Activated CD4-positive, alpha-beta T cell treated with anti-CD3 and anti-CD28 coated beads, Interleukin-2, Interleukin-4, amounts not matched to agents 100 ng/mL and 50 ng/mL, durations not matched to agents 16 hours and 8 hours (primary cell): ENCODE measurements around the gene TBL1X.
A peak's percentile ranks its signal among the peaks of the same experiment; 100 is the strongest.

Source experiments
- DNase-seq: peaks from one replicate; pipeline ENCODE4 v3.0.0-alpha.2; 2020; ENCODE audit warnings: low spot score

TBL1X gene

GRCh38 chrX:9498236-9498635 lies 33.4 kb downstream of the TBL1X start:
- DNase-seq = no peak

DNA sequence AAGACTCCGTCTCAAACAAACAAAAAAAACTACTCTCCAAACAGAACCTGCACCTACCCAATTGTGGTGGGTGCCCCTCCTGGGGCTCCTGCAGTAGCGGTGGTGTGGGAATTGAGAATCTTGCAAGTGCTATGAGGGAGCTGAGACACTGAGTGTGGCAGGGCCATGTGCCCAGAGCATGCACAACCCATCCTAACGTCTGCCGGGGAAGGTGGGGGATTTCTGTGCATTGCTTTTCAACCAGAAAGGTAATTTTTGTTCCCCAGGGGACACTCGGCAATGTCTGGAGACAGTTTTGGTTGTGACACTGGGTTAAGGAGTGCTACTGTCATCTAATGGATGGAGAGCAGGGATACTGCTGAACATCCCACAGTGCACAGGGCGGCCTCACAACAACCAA lies 35.7 kb downstream of the TBL1X start:
- DNase-seq = no peak

DNA sequence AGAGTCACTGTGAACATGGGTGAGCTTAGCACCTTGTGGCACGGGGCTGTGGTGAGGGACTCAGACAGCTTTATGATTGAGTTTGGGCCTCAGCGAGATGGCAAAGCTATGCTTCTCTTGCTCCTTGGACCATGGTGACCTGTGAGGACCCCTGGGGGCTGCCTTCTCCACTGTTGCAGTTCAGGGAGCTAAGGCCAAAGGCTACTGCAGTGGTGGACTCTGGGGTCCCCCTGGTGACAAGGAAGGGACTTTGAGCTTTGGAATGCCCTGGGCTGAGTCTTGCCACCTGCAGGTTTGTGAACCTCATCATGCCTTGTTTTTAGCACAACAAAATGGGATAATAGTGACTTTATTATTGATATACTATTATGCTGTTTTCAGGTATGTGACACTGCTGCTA lies 36.5 kb downstream of the TBL1X start:
- no peak for DNase-seq

GRCh38 chrX:9503261-9503660 lies 38.4 kb downstream of the TBL1X start:
- no peak for DNase-seq

- DNase-seq = no peak
These were observed 45.5 kb downstream of the TBL1X start for GRCh38 chrX:9510366-9510765.

GRCh38 chrX:9510980-9511379 lies 46.1 kb downstream of the TBL1X start:
- DNase-seq = no peak

- no peak for DNase-seq
These were observed 50.6 kb downstream of the TBL1X start for GRCh38 chrX:9515489-9515888.

- no peak for DNase-seq
These were observed 51.2 kb downstream of the TBL1X start for GRCh38 chrX:9515973-9516538.

GRCh38 chrX:9516635-9517034 lies 51.8 kb downstream of the TBL1X start:
- DNase-seq = no peak

DNA sequence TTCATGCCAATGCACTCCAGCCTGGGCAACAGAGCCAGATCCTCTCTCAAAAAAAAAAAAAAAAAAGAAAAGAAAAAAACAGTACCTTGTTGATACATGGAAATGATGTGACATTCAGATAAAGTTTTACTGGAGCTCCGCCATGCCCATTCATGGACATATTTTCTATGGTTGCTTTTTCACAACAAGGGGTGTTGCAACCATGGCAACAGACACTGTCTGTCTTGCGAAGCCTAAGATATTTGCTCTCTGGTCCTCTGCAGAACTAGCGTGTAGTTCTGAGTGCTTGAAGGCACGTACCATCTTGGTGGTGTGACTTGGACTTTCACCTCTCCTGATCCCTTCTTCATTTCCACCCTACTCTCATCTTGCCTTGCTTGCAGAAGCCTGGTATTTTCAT lies 53.2 kb downstream of the TBL1X start:
- DNase-seq = no peak

DNA sequence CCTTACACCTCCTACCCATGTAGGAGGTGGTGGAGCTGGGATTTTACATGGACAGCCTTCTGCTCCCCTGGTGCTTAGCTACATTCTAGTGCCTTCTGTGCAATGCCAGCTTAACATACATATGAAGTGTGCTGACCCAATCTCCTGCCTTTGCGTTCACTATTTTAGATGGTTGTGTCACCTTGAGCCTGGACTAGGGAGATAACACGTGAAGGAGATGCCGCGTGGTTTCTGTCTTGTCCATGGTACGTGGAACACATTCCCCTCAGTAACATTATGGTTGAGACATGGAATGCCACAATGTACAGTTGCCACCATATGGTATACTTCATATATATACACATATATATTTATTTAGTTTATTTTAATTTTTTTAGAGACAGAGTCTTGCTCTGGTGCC lies 54.0 kb downstream of the TBL1X start:
- no peak for DNase-seq

DNA sequence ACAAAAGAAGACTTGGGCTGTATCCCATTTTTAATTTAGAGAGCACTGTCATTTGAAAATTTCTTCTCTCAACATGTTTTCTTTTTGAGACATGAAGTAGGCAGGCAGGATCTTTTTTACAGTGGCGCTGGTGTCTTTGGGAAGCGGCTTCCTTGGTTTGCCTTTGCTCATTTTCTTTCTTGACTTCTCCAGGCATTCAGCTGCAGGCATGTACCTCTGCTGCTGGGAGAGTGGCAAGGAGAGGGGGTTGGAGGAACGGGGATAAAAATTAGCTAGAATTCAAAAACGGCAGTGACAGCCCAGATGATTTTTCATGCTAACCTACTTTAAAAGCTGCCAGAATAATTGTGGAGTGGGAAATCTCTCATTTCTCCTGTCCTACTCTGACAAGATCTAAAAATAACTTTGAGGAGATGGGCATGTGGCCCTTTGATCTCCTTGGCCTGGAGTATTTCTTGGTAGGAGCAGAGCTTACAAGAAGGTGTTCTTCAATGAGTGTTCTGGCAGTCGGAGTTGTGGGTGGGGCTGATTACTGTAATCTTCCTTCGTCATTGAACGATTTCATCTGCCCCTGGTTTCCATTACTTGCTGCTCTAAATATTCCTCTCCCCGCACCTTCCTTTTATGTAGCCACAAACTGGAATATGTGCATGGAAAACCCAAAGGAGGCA lies 54.8 kb downstream of the TBL1X start:
- no peak for DNase-seq

DNA sequence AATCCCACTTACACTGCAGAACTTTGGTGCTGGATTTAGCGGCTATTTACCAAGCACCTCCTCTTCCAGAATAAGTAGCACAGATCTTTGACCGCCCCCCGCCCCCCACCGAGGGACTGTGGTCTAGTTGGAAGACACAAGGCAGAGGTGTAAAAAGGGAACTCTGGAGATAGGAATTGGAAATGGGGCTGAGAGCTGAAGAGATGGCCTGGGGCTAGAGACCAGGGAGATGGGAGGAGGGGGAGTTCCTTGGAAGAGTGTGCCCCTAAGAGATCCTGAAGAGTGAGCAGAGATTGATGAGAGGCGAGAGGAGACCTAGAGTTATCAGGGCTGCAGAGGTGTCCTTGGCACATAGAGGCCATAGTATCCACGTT lies 55.3 kb downstream of the TBL1X start:
- no peak for DNase-seq

DNA sequence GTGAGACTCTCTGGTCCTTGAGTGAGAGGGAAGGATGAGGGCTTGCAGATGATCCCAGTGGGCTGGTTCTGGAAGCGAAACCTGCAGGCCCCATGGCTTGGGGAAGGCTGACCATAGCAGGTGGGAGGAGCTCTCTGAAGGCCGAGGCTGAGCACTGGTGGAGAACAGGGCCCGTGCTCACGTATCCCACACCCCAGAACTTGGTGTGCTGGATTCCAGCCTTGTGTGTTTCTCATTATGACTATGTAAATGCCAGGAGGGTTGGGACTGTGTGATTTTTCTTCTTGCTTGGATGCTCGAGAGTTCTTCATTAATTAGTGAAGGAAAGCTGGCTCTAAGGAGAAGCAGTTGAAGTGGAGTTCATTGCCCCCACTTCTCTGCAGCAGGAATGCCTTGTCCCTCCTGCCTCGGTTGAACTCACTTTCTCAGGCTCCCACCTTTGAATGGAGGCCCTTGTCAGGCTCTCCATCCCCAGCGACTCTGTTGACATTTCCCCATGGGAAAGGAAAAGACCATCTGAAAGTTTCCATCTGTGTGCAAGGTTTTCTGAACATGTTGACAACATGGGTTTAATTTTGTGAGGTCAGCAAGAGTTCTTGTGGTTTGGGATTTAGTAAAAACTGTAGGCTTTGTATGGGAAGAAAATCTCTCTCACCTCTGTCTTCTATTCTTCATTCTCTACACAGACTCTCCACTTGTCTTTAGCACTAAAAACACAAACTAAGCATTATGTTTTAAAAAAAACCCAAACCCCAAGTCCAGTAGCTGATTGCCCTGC lies 57.7 kb downstream of the TBL1X start:
- no peak for DNase-seq

- no peak for DNase-seq
These were observed 60.8 kb downstream of the TBL1X start for GRCh38 chrX:9525511-9526248.

DNA sequence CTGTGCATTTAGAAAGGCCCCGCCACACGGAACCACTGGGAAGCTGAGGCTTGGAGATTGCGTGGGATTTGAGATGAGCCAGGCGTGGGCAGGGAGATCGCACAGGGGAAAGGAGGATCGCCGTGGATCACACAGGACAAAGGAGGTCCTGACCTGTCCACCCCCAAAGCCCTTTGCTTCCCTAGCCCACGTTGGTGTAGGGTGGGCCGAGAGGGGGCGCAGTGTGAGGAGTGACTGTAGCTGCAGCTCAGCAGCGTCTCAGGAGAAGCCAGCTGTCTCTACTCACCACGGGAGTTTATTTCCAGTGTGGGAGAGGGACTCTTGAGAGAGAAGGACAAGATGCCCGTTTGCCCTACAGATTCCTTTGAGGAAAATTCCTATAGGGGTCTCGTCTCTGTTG lies 62.1 kb downstream of the TBL1X start:
- DNase-seq = no peak

GRCh38 chrX:9528498-9528897 lies 63.6 kb downstream of the TBL1X start:
- no peak for DNase-seq

- no peak for DNase-seq
These were observed 64.4 kb downstream of the TBL1X start for GRCh38 chrX:9529223-9529622.

GRCh38 chrX:9530848-9531274 lies 66.0 kb downstream of the TBL1X start:
- peak; percentile 40 for DNase-seq

- DNase-seq = no peak
These were observed 67.5 kb downstream of the TBL1X start for GRCh38 chrX:9532349-9532748.

GRCh38 chrX:9533611-9534010 lies 68.8 kb downstream of the TBL1X start:
- DNase-seq = no peak

GRCh38 chrX:9534686-9535085 lies 69.8 kb downstream of the TBL1X start:
- DNase-seq = no peak

DNA sequence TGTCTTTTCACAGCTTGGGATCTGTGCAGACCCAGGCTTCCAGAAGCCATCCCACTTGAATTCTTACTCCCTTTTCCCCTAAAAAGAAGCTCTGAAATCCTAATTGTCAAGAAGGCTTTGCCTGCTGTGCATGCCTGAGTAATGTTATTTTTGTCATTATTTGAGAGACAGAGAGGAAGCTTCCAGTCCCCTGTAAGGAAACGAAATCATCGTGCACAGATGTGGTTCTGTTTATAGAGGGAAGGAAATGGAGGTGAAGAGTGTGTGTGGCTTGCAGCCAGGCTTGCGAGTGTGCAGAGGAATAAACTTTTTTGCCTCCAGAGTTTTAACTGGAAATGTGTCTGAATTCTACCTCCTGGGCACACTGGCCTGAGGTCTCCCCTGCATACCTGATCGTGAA lies 70.2 kb downstream of the TBL1X start:
- no peak for DNase-seq
